ENCODE measurements around the gene PRDM16.
"Not testable (repeated sequence)": the region's sequence is repeated elsewhere in the genome, so short reads cannot be mapped to it uniquely, and the experiment has no call there.

PRDM16 gene

GRCh38 chr1:3160647-3161145 lies 91.7 kb downstream of the PRDM16 start:
- DNase-seq (ENCODE audit: low read depth in 1 of 2, low spot score in 1 of 2), result no peak

DNA sequence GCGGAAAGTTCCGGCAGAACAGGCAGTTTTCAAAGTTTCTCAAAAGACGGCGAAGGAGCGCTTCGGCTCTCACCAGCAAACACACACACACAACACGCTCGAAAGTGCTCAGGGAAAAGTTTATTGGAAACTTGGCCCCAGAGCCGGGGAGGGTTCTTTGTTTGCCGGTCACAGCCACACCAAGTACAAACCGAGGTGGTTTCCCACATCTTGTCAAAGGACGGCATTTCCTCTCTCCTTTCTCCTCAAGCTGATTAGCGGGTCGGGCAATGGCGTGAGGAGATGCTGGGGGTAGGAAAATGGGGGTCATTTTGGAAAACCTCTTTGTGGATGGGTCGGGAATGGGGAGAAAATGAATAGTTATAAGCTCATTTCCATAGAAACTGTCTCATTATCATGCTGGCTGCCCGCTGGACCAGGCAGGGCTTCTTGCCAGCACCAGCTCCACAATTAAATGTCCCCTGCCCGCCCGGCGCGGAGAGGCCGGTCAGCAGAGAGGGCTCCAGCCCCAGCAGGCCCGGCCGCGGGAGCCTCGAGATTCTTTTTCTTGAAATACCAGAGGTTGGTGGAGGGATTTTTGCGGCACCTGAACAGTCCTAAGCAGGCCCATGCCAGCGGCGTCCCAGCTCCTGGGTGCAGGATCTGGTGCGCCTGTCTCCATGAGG lies 92.3 kb downstream of the PRDM16 start:
- no peak for DNase-seq (ENCODE audit: low read depth in 1 of 2, low spot score in 1 of 2)

DNA sequence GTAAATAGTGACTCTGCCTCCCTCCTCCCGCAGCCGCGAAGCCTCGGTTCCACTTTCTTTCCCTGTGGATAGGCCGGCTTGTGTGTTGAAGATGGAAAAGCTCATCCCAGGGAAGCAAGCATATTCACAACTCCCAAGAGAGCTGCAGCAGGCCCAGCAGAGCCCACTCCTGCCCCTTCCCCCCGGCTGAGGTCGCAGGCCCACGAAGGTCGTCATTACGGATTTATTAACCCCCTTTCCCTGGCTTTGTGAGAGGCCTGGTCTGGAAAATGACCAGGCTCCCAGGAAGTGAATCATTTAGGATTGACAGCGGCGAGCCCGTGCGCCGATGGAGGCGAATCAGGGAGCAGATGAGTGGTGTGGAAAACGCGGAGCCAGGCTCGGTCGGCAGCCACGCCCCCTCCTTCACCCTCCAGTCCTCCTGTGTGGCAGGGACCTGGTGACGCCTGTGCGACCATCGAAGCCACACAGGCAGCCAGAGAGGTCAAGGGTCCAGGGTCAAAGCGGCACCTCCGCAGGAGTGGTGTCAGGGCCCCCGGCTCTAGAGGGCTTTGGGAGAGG lies 93.4 kb downstream of the PRDM16 start:
- no peak for DNase-seq (ENCODE audit: low read depth in 1 of 2, low spot score in 1 of 2)

GRCh38 chr1:3163356-3163755 lies 94.4 kb downstream of the PRDM16 start:
- no peak for DNase-seq (ENCODE audit: low read depth in 1 of 2, low spot score in 1 of 2)

DNA sequence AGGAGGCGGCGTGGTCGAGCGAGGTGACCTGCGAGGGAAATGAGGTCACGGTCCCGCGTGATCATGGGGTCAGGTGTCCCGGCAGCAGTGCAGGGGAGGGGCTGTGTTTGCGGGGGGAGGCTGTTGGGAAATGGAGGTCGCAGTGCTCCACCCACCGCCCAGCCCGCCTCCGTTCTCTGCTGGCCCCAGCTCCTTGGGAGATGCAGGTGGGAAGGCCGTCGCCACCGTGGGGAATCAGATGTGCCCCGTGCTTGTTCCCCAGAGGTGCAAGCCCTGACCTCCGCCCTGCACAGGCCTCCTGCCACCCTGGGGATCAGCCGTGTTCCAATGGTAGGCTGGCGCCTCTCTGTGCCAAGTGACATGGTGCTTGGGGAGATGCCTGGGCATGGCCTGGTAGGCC lies 95.7 kb downstream of the PRDM16 start:
- DNase-seq (ENCODE audit: low read depth in 1 of 2, low spot score in 1 of 2), result no peak

DNA sequence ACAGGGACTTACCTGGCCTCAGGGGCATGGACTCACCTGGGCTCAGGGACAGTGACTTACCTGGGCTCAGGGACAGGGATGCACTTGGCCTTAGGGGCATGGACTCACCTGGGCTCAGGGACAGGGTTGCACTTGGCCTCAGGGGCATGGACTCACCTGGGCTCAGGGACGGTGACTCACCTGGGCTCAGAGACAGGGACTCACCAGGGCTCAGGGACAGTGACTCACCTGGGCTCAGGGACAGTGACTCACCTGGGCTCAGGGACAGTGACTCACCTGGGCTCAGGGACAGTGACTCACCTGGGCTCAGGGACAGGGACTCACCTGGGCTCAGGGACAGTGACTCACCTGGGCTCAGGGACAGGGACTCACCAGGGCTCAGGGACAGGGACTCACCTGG lies 96.2 kb downstream of the PRDM16 start:
- DNase-seq (ENCODE audit: low read depth in 1 of 2, low spot score in 1 of 2), result not testable (repeated sequence)

DNA sequence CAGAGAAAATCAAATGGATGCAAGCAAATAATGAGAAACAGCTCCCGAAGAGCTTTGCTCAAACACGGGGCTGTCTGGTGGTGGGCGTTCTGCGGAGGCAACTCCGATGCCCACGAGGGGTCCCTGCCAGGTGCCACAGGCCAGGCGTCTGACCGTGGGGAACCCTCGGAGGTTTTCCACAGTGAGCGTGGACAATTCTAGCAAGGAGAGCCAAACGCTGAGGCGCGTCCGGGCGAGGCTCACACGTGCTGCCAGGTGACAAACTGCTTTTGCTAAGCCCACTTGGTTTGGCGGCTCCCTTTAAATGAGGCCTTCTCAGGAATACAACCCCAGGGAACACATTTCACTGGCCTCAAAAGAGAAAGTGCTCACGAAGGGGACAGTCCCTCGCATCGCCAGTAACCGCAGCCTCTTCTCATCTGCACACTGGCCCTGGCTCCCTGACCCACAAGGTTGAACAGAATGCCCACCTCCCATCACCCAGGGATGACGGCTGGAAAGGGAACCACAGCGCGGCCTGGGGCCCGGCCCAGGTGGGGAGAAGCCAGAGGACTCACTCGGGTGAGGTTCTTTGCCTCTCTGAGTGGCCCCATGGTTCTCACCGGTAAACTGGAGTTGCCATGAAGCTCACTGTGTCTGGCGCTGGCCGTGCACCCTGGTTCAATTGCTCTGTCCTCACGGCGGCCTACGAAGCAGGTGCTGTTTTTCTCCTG lies 97.4 kb downstream of the PRDM16 start:
- no peak for DNase-seq (ENCODE audit: low read depth in 1 of 2, low spot score in 1 of 2)

DNA sequence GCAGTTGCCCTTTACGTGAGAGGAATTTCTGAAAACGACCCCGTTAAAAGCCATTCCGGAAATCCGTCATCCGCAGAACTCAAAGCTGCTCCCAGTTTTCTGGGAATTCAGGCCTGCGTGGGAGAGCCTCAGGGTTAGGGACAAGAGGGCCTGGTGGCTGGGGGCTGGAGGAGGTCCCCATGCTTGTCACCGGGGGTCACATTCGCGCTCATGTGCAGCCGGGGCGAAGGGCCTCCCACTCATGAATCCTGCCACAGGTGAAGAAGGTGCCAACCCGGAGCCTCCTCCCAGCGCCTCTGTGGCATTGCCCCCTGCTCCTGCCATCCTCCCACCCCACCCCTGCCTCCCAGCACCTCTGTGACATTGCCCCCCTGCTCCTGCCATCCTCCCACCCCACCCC lies 98.3 kb downstream of the PRDM16 start:
- no peak for DNase-seq (ENCODE audit: low read depth in 1 of 2, low spot score in 1 of 2)

- DNase-seq (ENCODE audit: low read depth in 1 of 2, low spot score in 1 of 2), result no peak
Observed at GRCh38 chr1:3168678-3169077, 99.7 kb downstream of the PRDM16 start.

- no peak for DNase-seq (ENCODE audit: low read depth in 1 of 2, low spot score in 1 of 2)
Observed at GRCh38 chr1:3169665-3170356, 100.8 kb downstream of the PRDM16 start.

- DNase-seq (ENCODE audit: low read depth in 1 of 2, low spot score in 1 of 2), result no peak
Observed at GRCh38 chr1:3170561-3171453, 101.8 kb downstream of the PRDM16 start.

- no peak for DNase-seq (ENCODE audit: low read depth in 1 of 2, low spot score in 1 of 2)
Observed at GRCh38 chr1:3171761-3172160, 102.8 kb downstream of the PRDM16 start.

DNA sequence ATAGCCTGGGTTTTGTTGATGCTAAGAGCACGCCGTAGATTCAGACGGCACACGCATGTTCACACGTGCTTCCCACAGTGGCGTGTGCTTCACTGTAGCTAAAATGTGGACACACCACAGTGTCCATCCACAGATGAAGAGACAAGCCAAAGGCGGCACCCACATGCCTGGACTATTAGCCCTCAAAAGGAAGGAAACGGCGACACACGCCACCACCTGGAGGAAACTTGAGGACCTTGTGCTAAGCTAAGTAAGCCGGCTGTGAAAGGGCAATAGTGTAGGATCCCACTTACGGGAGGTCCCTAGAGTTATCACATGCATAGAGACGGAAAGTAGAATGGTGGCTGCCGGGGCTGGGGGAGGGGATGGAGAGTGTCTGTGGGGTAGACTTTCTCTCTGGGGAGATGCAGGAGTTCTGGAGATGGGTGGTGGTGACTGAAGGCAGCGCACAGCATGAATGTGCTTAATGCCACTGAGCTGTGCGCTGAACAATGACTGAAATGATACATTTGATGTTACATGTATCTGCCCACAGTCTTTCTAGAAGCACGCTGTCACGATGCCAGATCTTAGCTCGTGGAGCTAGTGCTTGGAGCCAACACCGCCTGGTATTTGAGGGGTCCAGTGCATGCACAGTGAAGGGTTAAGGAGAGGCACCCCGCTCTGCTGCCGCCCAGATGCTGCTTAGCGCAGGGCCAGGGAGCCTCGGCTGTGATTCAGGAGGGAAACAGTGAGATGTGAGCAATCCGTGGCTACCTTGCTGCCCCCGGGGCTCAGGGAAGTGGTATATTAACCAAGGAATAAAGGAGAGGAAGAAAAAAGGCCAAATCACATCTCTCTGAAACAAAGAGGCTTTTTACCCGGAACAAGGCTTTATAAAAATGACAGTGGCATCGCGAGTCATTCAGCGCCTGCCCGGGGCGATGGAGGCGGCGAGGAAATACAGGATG lies 103.7 kb downstream of the PRDM16 start:
- no peak for DNase-seq (ENCODE audit: low read depth in 1 of 2, low spot score in 1 of 2)

DNA sequence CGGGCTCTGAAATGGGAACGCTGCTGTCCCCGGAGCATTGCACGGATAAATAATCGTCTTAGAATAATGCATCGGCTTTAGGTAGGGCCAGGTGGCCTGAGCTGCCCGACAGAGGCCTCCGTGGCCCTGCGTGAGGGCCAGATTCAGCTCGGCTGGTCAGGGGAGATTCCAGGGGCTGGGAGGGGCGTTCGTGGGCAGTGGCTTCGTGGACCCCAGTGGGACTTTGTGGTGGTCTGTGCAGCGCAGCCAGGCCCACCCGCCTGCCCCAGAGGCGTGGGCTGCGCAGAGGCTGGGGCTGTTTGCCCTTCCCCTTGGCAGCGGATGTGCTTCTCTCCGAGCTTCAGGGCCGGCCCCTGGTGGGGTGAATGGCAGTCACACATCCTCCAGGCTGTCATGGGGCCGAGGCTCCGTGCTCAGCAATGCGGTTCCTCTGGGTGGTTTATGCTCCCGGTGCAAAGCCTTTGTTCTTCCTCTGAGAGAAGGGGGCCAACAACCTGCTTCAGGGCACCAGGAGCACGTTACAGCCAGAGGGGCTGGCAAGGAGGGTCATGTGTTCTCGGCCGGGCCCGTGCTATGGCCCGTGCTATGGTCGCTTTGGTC lies 104.5 kb downstream of the PRDM16 start:
- no peak for DNase-seq (ENCODE audit: low read depth in 1 of 2, low spot score in 1 of 2)

DNA sequence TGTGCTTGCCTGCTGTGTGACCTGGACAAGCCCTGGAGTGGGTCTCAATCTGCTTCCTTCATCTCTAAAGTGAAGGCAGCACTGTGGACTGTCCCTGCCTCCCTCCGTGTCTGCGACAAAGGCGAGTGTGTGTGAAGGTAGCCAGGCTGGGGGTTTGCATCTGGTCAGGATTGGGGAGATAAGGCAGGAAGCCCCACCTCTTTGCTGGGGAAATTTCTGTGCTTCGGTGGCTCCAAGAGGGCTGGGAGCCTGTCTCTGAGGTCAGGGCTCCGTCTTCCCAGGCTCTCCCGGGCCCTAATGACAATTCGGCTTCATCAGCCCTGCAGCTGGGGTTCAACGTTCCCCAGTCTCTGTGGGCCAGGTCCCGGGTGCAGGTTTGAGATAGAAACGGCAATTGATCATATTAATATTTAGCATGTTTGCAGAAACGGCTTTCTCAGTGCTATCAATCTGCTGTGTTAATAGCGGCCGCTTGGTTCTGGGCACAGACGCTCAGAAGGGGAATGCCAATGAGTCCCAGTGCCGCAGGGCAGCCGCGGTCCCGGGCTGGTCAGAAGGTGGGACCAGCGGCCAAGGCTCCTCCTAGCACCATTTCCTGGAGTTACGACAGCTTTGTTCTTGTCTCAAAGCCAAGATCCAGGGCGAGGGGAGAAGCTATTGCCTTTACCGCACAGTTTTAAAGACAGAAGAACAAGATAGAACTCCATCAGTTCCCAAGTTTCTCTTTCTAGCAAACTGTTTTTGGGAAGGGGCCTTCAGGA lies 105.7 kb downstream of the PRDM16 start:
- DNase-seq (ENCODE audit: low read depth in 1 of 2, low spot score in 1 of 2), result no peak

GRCh38 chr1:3175486-3175885 lies 106.5 kb downstream of the PRDM16 start:
- DNase-seq (ENCODE audit: low read depth in 1 of 2, low spot score in 1 of 2), result no peak

DNA sequence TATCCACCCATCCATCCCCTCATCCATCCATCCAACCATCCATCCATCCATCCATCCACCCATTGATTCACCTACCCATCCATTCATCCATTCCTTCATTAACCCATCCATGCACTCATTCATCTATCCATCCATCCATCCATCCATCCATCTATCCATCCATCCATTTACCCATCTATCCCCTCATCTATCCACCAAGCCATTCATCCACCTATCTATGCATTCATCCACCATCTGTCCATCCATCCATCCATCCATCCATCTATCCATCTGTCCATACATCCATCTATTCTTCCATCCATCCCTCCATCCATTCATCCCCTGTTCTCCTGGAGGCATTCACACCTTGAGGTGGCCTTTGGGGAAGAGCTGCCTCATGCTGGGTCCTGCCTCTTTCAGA lies 107.0 kb downstream of the PRDM16 start:
- no peak for DNase-seq (ENCODE audit: low read depth in 1 of 2, low spot score in 1 of 2)

GRCh38 chr1:3176820-3177219 lies 107.8 kb downstream of the PRDM16 start:
- no peak for DNase-seq (ENCODE audit: low read depth in 1 of 2, low spot score in 1 of 2)

DNA sequence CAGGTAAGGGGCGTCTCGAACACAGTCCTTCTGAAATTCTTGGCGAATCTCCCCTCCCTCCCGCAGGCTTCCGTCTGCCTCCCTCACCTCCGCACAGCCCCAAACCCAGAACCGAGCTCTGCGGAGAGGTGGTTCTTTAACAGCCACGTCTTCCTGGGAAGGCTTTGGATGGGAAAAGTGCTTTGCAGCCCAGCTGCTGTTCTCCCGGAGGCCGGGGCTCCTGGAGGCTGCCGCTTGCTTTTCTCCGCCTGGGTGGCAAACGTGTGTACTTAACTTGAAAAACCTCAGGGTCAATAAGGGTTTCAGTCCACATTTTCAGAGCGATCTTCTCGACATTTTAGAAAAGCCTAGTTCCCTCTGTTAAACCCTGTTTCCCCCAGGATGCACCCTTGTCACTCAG lies 109.3 kb downstream of the PRDM16 start:
- DNase-seq (ENCODE audit: low read depth in 1 of 2, low spot score in 1 of 2), result no peak
